ENCODE measurements around the gene PLA2G5. TPM values are rescaled to one million over a fixed set of nuclear protein-coding genes. Genes with fewer than 3 reads are reported as not detected.

Gene PLA2G5
- total RNA-seq, 1 experiment from 2014 or later, result not detected

- H3K9me2 ChIP-seq (replicated peaks; ENCODE audit: low read length), result no peaks in the 10 kb centered on the region
- no TSS peak for BruUV-seq (replicated peaks)
- ATAC-seq, result no peak
- H3K4me3 ChIP-seq (ENCODE audit: low read length), result no peak overlapping the region
- no peak for TF ChIP-seq EZH2 (IDR thresholded peaks at IDR 0.05; ENCODE audit: low read length, unreplicated experiment)
- TF ChIP-seq, protein P1, sequence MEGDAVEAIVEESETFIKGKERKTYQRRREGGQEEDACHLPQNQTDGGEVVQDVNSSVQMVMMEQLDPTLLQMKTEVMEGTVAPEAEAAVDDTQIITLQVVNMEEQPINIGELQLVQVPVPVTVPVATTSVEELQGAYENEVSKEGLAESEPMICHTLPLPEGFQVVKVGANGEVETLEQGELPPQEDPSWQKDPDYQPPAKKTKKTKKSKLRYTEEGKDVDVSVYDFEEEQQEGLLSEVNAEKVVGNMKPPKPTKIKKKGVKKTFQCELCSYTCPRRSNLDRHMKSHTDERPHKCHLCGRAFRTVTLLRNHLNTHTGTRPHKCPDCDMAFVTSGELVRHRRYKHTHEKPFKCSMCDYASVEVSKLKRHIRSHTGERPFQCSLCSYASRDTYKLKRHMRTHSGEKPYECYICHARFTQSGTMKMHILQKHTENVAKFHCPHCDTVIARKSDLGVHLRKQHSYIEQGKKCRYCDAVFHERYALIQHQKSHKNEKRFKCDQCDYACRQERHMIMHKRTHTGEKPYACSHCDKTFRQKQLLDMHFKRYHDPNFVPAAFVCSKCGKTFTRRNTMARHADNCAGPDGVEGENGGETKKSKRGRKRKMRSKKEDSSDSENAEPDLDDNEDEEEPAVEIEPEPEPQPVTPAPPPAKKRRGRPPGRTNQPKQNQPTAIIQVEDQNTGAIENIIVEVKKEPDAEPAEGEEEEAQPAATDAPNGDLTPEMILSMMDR (conservative IDR thresholded peaks at IDR 0.05; ENCODE audit: low read depth, low read length), result no peak
- TF ChIP-seq EZH2phosphoT487 (IDR thresholded peaks at IDR 0.05; ENCODE audit: borderline replicate concordance, low read length), result no peak
- H3K79me2 ChIP-seq (ENCODE audit: low read length), result no peaks in the 10 kb centered on the region
- no peak overlapping the region for H3K9ac ChIP-seq (ENCODE audit: low read length)
- no peaks in the 10 kb centered on the region for H3K27me3 ChIP-seq (ENCODE audit: low read length)
- DNase-seq, result no peak
- no peaks in the 10 kb centered on the region for H4K20me1 ChIP-seq (ENCODE audit: low read length)
- H3K27ac ChIP-seq (ENCODE audit: low read length), result no peak overlapping the region
- intact Hi-C loops (cut with micrococcal nuclease), result no loop called here
- H3K9me3 ChIP-seq (ENCODE audit: low read length), result no peaks in the 10 kb centered on the region
- peaks cover 7% of the 10 kb centered on the region; the same call in 1 of the 2 replicates for H3K4me1 ChIP-seq (ENCODE audit: insufficient read depth, low read length)
- POLR2A ChIA-PET (ENCODE audit: unreplicated experiment), result no interaction called here
- no peaks in the 10 kb centered on the region for H3K36me3 ChIP-seq (ENCODE audit: low read depth, low read length)
- H2AFZ ChIP-seq (ENCODE audit: low read length), result no peak overlapping the region
- CTCF ChIA-PET, result interaction anchor here (0.6 kb wide), 1 partner anchor 849 kb away, joined by 3 read pairs; no protein-coding TSS in a partner anchor
- no peak overlapping the region for H3K4me2 ChIP-seq (ENCODE audit: low read length)
- H3F3A ChIP-seq (ENCODE audit: low read length, unreplicated experiment), result no peaks in the 10 kb centered on the region
Measured at GRCh38 chr1:20071416-20071815, 1.4 kb downstream of the PLA2G5 start.

DNA sequence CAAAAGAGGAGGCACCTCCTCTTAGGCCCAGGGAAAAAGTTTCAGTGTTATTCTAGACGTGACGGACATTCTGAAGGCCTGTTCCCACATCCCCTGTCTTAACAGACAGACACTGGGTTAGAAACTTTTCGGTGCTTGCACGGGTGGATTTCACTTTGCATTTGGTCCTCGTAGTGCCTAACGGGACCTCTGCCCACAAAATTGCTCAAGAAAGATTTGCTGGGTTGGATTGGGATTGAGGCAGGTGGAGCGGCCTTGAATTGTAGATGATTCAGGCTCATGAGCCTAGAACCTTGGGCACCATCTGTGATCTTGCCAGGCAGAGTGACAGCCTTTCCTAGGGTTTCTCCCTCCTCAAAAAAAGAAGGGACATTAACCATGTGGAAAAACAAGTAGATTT lies 2.8 kb downstream of the PLA2G5 start:
- H3K27me3 ChIP-seq (ENCODE audit: low read length), result no peaks in the 10 kb centered on the region
- no peak overlapping the region for H3K27ac ChIP-seq (ENCODE audit: low read length)
- BruUV-seq (replicated peaks), result no TSS peak
- DNase-seq (no peak), ATAC-seq (no peak)
- TF ChIP-seq EZH2phosphoT487 (IDR thresholded peaks at IDR 0.05; ENCODE audit: borderline replicate concordance, low read length), result no peak
- no peak for TF ChIP-seq EZH2 (IDR thresholded peaks at IDR 0.05; ENCODE audit: low read length, unreplicated experiment)
- TF ChIP-seq, protein P1 (conservative IDR thresholded peaks at IDR 0.05; ENCODE audit: low read depth, low read length), result no peak
- H3K9me2 ChIP-seq (replicated peaks; ENCODE audit: low read length), result no peaks in the 10 kb centered on the region
- H3K9me3 ChIP-seq (ENCODE audit: low read length), result no peaks in the 10 kb centered on the region
- no peak overlapping the region for H3K4me3 ChIP-seq (ENCODE audit: low read length)
- H3K9ac ChIP-seq (ENCODE audit: low read length), result no peak overlapping the region
- peaks cover 7% of the 10 kb centered on the region; the same call in 1 of the 2 replicates for H3K4me1 ChIP-seq (ENCODE audit: insufficient read depth, low read length)
- no peaks in the 10 kb centered on the region for H3K79me2 ChIP-seq (ENCODE audit: low read length)
- CTCF ChIA-PET, result no interaction called here
- POLR2A ChIA-PET (ENCODE audit: unreplicated experiment), result no interaction called here
- no peak overlapping the region for H2AFZ ChIP-seq (ENCODE audit: low read length)
- H3F3A ChIP-seq (ENCODE audit: low read length, unreplicated experiment), result no peaks in the 10 kb centered on the region
- intact Hi-C loops (cut with micrococcal nuclease), result no loop called here
- H3K4me2 ChIP-seq (ENCODE audit: low read length), result no peak overlapping the region
- no peaks in the 10 kb centered on the region for H3K36me3 ChIP-seq (ENCODE audit: low read depth, low read length)
- H4K20me1 ChIP-seq (ENCODE audit: low read length), result no peaks in the 10 kb centered on the region

DNA sequence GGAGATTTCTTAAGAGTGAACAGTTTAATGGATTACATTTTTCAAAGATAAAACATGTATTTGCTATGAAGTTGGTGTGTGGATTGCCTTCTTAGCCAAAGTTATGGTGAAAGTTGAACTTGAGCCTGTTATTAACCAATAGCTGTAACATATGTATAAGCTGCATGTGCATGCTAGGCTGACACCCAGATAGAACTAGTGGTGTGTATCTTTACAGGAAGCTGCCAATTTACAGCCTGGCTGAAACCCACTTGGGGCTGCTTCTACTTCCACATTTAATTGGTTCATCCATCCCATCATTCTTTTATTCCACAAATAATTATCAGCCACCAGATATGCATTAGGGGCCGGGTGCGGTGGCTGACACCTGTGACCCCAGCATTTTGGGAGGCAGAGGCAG lies 3.3 kb downstream of the PLA2G5 start:
- ChIA-PET POLR2A (ENCODE audit: unreplicated experiment) (no interaction called here), CTCF (no interaction called here)
- DNase-seq (no peak), ATAC-seq (no peak)
- Histone ChIP-seq H3K9me2 (replicated peaks; ENCODE audit: low read length) (no peaks in the 10 kb centered on the region), H3F3A (ENCODE audit: low read length, unreplicated experiment) (no peaks in the 10 kb centered on the region), H3K9me3 (ENCODE audit: low read length) (no peaks in the 10 kb centered on the region), H3K27ac (ENCODE audit: low read length) (no peak overlapping the region), H3K4me3 (ENCODE audit: low read length) (no peak overlapping the region), H4K20me1 (ENCODE audit: low read length) (no peaks in the 10 kb centered on the region), H3K9ac (ENCODE audit: low read length) (no peak overlapping the region), H3K79me2 (ENCODE audit: low read length) (no peaks in the 10 kb centered on the region), H3K4me1 (ENCODE audit: insufficient read depth, low read length) (peaks cover 7% of the 10 kb centered on the region; the same call in 1 of the 2 replicates), H2AFZ (ENCODE audit: low read length) (no peak overlapping the region), H3K4me2 (ENCODE audit: low read length) (no peak overlapping the region), H3K27me3 (ENCODE audit: low read length) (no peaks in the 10 kb centered on the region), H3K36me3 (ENCODE audit: low read depth, low read length) (no peaks in the 10 kb centered on the region)
- BruUV-seq (replicated peaks), result no TSS peak
- intact Hi-C loops (cut with micrococcal nuclease), result no loop called here
- TF ChIP-seq EZH2phosphoT487 (IDR thresholded peaks at IDR 0.05; ENCODE audit: borderline replicate concordance, low read length) (no peak), EZH2 (IDR thresholded peaks at IDR 0.05; ENCODE audit: low read length, unreplicated experiment) (no peak)
- TF ChIP-seq, protein P1 (conservative IDR thresholded peaks at IDR 0.05; ENCODE audit: low read depth, low read length), result no peak
